HG02610 (cell line): Measurements from ENCODE around the gene ZNF574.

ENCODE experiments used
- ATAC-seq: cut with Tn5 transposase; IDR thresholded peaks from one replicate; pipeline ENCODE4 v1.9.1; 2021; ENCODE audit warnings: mild to moderate bottlenecking, moderate library complexity; ENCODE audit not compliant: unreplicated experiment

Gene ZNF574

DNA sequence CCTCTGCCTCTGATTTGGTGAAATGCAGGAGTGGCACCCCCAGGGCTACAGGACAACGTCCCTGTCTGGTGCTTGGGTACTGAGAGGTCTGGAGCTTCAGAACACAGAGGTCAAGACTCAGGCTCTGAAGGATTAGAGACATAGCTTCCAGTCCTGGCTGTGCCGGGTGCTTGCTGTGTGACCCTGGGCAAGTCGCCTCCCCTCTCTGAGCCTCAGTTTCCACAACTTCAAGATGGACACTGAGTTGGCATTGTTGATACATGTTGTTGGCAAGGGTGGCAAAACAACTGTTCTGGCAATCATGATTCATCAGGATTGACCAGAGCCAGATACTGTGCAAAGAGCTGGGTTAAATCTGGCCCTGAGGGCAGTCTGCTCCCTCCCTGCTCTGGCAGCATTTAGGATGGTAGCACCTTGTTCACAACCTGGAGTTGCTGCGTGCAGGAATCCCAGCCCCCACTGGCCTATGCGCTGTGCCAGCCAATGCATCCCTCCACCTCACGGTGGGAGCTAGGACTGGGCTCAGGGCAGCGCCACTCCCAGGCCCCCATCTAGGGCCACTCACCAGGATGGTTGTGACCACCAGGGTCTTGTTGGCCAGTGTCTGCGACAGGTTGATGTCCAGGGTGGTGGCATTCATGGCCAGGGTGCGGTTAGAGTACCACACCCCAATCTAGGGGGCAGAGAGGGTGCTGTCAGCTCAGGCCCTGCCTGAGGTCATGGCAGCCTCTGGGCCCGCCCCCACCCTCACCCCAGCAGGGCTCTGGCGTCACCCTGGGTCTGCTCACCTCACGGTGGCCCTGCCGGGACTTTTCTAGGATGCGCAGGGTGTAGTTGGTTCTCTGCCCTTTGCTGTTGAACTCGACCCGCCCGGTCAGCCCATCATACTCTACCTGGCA, 22.7 kb upstream of the ZNF574 start:
- no peak for ATAC-seq

DNA sequence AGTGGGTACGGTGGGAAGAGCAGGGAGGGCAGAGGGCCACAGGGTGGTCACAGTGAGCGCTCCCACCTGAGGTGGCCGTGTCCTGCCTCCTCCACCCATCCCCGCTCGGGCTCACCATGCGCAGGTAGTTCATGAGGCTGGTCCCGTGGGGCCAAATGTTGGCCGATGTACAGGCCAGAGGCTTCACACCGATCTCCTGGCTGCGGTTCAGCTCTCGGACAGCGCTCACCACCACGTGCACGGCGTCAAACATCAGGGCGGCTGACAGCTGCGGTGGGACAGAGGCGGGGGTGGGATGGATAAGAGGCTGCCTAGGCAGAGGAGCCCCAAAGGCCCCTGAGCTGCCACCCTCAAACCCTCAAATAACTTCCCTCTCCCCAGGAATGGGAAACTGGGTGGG, 21.8 kb upstream of the ZNF574 start:
- no peak for ATAC-seq

- ATAC-seq: no peak
Observed at GRCh38 chr19:42057846-42058245, 18.1 kb upstream of the ZNF574 start.

GRCh38 chr19:42059196-42059595, 16.8 kb upstream of the ZNF574 start:
- ATAC-seq: no peak

DNA sequence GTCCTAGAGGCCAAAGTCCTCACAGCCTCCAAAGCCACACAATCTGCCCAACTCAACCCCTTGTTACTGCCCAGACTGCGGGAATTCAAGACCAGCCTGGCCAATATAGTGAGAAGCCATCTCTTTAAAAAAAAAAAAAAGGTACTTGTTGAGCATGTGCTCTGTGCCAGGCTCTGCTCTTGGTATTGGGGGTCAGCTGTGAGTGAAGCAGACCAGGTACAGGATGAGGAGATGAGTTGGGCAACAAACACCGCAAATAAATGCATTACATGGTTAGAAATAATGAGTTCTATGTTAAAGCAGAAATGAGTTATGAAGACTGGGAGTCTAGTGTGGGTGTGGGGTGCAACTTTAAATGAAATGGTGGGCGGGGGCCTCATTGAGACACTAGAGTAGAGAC, 15.8 kb upstream of the ZNF574 start:
- no peak for ATAC-seq

DNA sequence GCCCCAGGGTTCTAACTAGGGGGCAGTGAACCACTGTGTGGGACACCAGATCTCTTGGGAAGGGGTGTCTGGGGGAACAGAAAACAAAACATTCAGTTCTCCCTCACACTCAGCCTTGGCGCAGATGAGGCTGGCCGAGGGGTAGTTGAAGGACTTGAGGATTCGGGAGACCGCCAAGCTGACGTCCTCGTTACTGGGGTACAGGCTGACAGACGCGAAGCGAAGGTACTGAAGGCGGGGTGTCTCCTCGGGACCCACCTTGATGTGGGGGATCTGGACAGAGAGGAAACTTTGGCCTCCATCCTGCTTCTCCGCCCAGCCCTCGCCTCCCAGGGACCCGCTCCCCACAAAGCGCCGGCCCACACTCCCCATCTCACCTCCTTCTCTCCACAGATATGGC, 13.6 kb upstream of the ZNF574 start:
- no peak for ATAC-seq

GRCh38 chr19:42064432-42064831, 11.5 kb upstream of the ZNF574 start:
- no peak for ATAC-seq

GRCh38 chr19:42065051-42065450, 10.9 kb upstream of the ZNF574 start:
- ATAC-seq: no peak

DNA sequence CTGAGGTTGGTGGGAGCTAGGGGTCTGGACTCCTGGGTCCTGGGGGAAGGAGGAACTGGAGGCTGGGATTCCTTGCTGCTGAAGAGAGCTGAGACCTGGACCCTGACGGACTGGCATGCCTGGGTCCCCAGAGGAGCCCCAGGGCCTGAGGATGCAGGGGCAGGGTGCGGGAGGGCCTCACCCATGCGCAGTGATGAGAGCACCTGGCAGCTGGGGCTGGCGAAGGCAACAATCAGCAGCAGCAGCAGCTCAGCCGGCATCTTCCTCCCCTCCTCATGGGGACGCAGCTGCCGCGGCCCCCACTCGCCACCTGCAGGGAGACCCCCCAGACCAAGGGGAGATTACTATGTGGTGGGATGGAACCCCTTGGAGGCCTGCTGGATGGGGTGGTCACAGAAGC, 10.5 kb upstream of the ZNF574 start:
- ATAC-seq: no peak

- no peak for ATAC-seq
Observed at GRCh38 chr19:42066075-42066754, 9.8 kb upstream of the ZNF574 start.

DNA sequence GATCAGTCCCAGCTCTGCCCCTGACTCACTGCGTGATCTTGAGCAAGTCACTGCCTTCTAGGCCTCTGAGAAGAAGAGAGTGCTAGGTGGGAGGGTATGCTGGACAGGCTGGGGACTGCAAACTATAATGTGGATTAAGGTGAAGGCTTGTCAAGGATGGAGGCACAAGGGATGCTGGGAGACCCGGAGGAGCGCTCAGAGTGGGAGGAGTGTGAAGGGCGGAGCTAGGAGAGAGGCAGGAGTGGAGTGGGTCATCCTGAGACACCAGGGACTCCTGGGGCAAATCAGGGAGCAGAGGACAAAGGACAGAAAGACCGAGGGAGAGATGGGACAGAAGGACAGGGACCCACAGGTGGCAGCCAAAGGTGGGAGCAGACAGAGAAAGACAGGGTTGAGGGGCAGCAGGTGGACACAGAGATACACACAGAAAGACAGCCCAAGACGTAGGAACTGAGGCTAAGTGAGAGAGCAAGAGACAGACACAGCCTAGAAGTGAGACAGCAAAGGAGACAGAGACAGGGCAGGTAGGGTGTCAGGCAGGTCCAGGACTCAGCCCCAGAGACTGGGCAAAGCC, 8.6 kb upstream of the ZNF574 start:
- no peak for ATAC-seq

DNA sequence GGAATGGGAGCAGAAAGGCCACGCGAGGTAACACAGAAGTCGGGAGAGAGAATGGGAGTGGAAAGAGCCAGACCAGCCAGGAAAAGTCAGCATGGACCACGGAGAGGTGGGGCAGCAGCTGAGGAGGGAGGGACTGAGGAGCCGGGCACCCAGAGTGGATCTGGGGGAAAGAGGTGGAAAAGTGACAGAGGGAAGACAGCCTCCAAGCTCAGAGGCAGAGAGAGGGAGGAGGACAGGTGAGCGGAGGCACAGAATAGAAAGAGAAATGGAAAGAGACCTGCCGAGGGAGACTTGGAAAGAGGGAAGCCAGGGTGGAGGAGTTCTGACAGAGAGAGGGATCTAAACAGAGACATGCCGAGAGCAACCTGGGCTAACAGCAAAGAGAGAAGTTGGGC, 7.6 kb upstream of the ZNF574 start:
- ATAC-seq: no peak

DNA sequence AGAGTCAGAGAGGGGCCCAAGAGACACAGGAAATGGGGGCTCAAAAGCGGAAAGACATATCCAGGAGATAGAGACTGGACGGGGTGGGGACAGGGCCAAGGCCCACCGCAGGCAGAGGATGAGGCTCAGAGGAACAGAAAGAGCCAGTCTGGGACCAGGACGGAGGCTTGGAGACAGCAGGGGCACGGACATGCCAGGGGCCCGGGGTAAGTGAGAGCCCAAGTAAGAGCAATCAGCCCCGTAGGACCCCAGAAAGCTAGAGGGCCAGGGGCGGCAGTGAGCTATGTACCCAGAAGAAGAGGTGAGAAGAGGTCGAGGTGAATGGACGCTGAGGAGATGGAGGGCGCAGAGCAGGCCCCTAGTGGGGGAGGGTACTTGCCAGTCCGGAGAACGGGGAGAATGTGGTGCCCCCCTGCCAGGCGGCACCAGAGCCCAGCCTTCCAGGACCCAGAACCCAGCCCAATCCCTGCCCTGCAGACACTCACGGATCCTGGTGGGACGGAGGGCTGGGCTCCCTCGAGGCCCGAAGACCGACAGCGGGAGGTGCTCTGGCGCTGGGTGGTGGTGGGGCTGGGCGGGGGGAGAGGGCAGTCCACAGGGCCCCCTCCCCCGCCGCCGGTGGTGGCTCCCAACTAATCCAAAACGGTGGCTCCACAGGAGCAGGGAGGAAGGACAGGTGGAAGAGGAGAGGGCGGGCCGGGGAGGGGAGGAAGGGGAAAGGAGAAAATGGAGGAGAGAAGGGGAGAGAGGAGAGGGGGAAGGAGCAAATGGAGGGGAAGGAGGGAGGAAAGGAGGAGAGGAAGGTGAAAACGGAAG, 7.0 kb upstream of the ZNF574 start:
- ATAC-seq: no peak

GRCh38 chr19:42069619-42070351, 6.2 kb upstream of the ZNF574 start, which contains the start of gene GRIK5:
GRIK5 (minus strand) TSS chr19:42070206; CDS start chr19:42065770, 4,436 bp downstream.
- ATAC-seq: no peak

DNA sequence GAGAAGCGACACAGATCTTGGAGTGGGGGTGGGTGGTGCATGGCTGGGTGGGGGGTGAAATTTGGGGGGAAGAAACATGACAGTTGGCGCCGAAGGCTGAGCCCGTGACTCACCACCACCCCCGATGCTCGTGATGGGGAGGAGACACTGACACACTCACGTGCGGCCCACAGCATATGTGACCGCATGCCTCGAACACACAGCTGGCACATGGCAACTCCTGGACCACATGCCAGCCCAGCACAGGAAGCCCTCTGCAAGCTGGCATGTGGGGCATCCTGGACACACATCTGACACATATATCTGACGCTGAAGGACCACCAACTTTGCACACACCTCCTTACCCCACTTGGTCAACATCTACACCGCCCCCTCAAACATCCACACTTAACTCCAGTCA, 4.7 kb upstream of the ZNF574 start:
- no peak for ATAC-seq

- ATAC-seq: no peak
Observed at GRCh38 chr19:42074513-42075363, 1.2 kb upstream of the ZNF574 start.

- ATAC-seq: no peak
Observed at GRCh38 chr19:42075364-42075615, 676 bp upstream of the ZNF574 start.

DNA sequence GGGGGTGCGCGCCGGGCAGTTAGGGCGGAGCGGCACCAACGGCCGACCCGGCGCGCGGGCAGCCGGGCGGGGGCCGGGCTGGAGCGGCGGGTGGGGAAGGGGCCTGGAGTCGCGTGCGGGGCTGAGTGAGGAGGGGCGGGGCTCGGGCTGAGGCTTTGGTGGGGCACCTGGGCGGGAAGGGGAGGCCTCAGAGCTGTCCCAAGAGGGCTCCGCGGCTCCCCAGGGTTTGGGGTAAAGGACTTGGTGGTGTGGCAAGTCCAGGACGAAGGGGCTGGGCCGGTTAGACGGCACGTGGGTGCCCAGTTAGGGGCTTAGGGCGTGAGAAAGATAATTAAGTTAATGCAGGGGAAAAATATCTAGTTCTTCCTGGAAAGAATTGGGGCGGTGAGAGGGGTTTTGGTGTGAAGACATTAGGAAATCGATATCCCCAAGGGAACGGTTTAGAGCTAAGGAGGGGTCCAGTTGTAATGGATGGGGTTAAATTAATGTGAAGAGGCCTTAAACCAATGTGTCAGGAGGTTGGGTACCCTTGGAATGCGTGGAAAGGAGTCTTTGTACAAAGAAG, 496 bp downstream of the ZNF574 start:
- no peak for ATAC-seq

- ATAC-seq: no peak
Observed at GRCh38 chr19:42078058-42078457, 2.1 kb downstream of the ZNF574 start.
